ENCODE data around the gene ARL6IP1.
"Not testable (repeated sequence)": the region's sequence is repeated elsewhere in the genome, so short reads cannot be mapped to it uniquely, and the experiment has no call there.

The ARL6IP1 gene

GRCh38 chr16:18757960-18758660 is 43.2 kb downstream of the ARL6IP1 start:
- not testable (repeated sequence) for DNase-seq

- not testable (repeated sequence) for DNase-seq
Observed at GRCh38 chr16:18756639-18757038, 44.7 kb downstream of the ARL6IP1 start.

GRCh38 chr16:18742870-18743269 is 58.5 kb downstream of the ARL6IP1 start:
- not testable (repeated sequence) for DNase-seq
